CD4-positive, alpha-beta T cell (primary cell): ENCODE measurements around the gene KCNS1. TPM values are rescaled to one million over a fixed set of nuclear protein-coding genes. Genes with fewer than 3 reads are reported as not detected.
A peak's percentile ranks its signal among the peaks of the same experiment; 100 is the strongest.

ENCODE experiments used
- ATAC-seq: fragments of 200-7000 bp; cut with Tn5 transposase; one replicate; pipeline ENCODE4 v1.10.0; 2022; ENCODE audit warnings: mild to moderate bottlenecking; ENCODE audit not compliant: poor library complexity
- CTCF ChIA-PET: fragments of 350-600 bp; sonication (Branson Sonifier 250); formaldehyde crosslinking; loops from one replicate; lab custom pipeline; 2021; ENCODE audit warnings: antibody characterized with exemption, inconsistent platforms; lab: Charles Lee
- POLR2A ChIA-PET: fragments of 350-600 bp; sonication (Branson Sonifier 250); formaldehyde crosslinking; loops from one replicate; lab custom pipeline; 2021; ENCODE audit warnings: antibody characterized with exemption, inconsistent platforms; lab: Charles Lee
- DNase-seq, 14 experiments: peaks; one replicate each; pipeline ENCODE4 v3.0.0-alpha.2; 2013 to 2020; ENCODE audit warnings: mixed read lengths in 2 of 14
- H3K27ac ChIP-seq, 2 donors: one replicate each; pipeline versions ENCODE4 v1.5.1 to v1.7.0; 2013; ENCODE audit warnings: low read length in 2 of 2, low read depth in 1 of 2, mild to moderate bottlenecking in 1 of 2
- H3K27me3 ChIP-seq, 2 experiments: 1 replicate in 1 of 2; 2 replicates in 1 of 2; pipeline versions ENCODE4 v1.6.1 to v1.7.0; 2013; ENCODE audit warnings: low read length in 2 of 2, control low read depth in 1 of 2, mild to moderate bottlenecking in 1 of 2, moderate library complexity in 1 of 2; ENCODE audit not compliant: insufficient read depth in 2 of 2, control insufficient read depth in 1 of 2
- H3K36me3 ChIP-seq: one replicate; pipeline ENCODE4 v1.6.1; 2013; ENCODE audit warnings: low read length, control low read depth; ENCODE audit not compliant: insufficient read depth
- H3K4me1 ChIP-seq: one replicate; pipeline ENCODE4 v1.6.1; 2013; ENCODE audit warnings: low read length, control low read depth; ENCODE audit not compliant: insufficient read depth
- H3K4me3 ChIP-seq: one replicate; pipeline ENCODE4 v1.5.1; 2013; ENCODE audit warnings: mild to moderate bottlenecking, low read length, moderate library complexity
- H3K9me3 ChIP-seq, 2 experiments: 1 replicate in 1 of 2; 2 replicates in 1 of 2; pipeline versions ENCODE4 v1.6.1 to v1.7.0; 2013; ENCODE audit warnings: low read length in 2 of 2, mild to moderate bottlenecking in 2 of 2, control low read depth in 1 of 2, moderate library complexity in 1 of 2; ENCODE audit not compliant: control insufficient read depth in 1 of 2, insufficient read depth in 1 of 2
- H3K27ac Mint-ChIP-seq: one replicate; pipeline ENCODE4 v1.8.0; 2020; ENCODE audit warnings: mixed read lengths
- H3K27me3 Mint-ChIP-seq: one replicate; pipeline ENCODE4 v1.8.0; 2021; ENCODE audit warnings: mixed read lengths
- H3K36me3 Mint-ChIP-seq: one replicate; pipeline ENCODE4 v1.8.0; 2021; ENCODE audit warnings: low read depth, mixed read lengths
- H3K4me1 Mint-ChIP-seq: one replicate; pipeline ENCODE4 v1.8.0; 2021; ENCODE audit warnings: low read depth, mixed read lengths
- H3K4me3 Mint-ChIP-seq: one replicate; pipeline ENCODE4 v1.8.0; 2020; ENCODE audit warnings: mild to moderate bottlenecking, mixed read lengths
- H3K9me3 Mint-ChIP-seq: one replicate; pipeline ENCODE4 v1.8.0; 2020; ENCODE audit warnings: mixed read lengths
- intact Hi-C, 2 experiments: fragments of 100-400 bp; cut with DNase I in 1 of 2; cut with micrococcal nuclease in 1 of 2; formaldehyde crosslinking; loops; one replicate each; pipeline versions ENCODE4 v1.15.1 to v1.9.0; 2023 to 2025; cut with DNase I, micrococcal nuclease
- total RNA-seq, 174 experiments: library from RNA in 2 of 174; stranded (reverse) in 2 of 174; gene quantifications; one replicate each; pipeline ENCODE4 v1.2.3 and lab custom pipeline; 2021 to 2026
- TF ChIP-seq, protein P1 (sequence below): fragments of 200-600 bp; IDR thresholded peaks from one replicate; pipeline ENCODE4 v1.8.0; 2022; ENCODE audit warnings: antibody characterized with exemption, mild to moderate bottlenecking

KCNS1 gene
- total RNA-seq, 2 experiments from 2014 or later: not detected

DNA sequence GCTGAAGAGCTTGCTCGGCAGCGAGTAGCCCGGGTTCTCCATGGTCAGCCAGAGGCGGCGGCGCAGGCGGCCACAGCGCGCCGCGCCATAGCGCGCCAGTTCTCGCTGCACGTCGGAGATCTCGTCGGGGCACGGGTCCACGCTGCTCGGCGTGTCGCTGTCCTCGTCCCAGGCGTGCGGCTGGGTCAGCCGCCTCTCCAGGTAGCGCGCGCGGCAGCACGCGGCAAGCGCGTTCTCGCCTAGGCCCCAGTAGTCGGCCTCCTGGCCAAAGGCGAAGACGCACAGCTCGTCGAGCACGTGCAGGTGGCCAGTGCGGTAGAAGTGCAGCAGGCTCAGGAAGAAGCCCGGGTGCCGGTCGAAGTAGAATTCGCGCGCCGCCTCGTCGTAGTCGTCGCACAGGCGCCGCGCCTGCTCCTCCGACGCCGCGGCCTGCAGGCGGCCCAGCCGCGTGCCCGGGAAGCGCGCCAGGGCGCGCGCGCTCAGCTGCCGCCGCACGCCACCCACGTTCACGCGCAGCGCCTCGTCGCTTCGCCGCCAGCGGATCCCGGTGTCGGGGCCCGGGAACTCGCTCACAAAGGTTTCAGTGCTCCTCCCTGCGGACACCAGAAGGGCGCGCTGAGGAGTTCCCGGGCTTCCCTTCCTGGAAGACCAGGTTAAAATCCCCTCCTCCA lies 2.7 kb downstream of the KCNS1 start:
- Histone ChIP-seq H3K4me1 (peaks cover 17% of the 10 kb centered on the region), H3K36me3 (no peaks in the 10 kb centered on the region), H3K27me3 (peaks cover 25 to 46% of the 10 kb centered on the region in 2 experiments), H3K4me3 (peak overlapping the region; percentile 28), H3K27ac (no peak overlapping the region), H3K9me3 (peaks cover 0 to 13% of the 10 kb centered on the region in 2 experiments)
- Mint-ChIP-seq H3K36me3 (no peaks in the 10 kb centered on the region), H3K27me3 (peaks cover 53% of the 10 kb centered on the region), H3K4me1 (peaks cover 16% of the 10 kb centered on the region), H3K9me3 (no peaks in the 10 kb centered on the region), H3K27ac (no peak overlapping the region), H3K4me3 (no peak overlapping the region)
- intact Hi-C loops: loop anchor here (5.0 kb wide), 3 partner anchors 86 to 674 kb away; no protein-coding TSS in a partner anchor
- ChIA-PET CTCF (interaction anchor here (1.7 to 5.0 kb wide), 4 partner anchors 14 to 86 kb away, joined by 3 to 37 read pairs (median 17); no protein-coding TSS in a partner anchor), POLR2A (no interaction called here)
- DNase-seq: peak in 3 of 14 experiments; percentile 17 to 60 (median 57)
- TF ChIP-seq, protein P1, sequence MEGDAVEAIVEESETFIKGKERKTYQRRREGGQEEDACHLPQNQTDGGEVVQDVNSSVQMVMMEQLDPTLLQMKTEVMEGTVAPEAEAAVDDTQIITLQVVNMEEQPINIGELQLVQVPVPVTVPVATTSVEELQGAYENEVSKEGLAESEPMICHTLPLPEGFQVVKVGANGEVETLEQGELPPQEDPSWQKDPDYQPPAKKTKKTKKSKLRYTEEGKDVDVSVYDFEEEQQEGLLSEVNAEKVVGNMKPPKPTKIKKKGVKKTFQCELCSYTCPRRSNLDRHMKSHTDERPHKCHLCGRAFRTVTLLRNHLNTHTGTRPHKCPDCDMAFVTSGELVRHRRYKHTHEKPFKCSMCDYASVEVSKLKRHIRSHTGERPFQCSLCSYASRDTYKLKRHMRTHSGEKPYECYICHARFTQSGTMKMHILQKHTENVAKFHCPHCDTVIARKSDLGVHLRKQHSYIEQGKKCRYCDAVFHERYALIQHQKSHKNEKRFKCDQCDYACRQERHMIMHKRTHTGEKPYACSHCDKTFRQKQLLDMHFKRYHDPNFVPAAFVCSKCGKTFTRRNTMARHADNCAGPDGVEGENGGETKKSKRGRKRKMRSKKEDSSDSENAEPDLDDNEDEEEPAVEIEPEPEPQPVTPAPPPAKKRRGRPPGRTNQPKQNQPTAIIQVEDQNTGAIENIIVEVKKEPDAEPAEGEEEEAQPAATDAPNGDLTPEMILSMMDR: no peak
- peak; percentile 45 for ATAC-seq

DNA sequence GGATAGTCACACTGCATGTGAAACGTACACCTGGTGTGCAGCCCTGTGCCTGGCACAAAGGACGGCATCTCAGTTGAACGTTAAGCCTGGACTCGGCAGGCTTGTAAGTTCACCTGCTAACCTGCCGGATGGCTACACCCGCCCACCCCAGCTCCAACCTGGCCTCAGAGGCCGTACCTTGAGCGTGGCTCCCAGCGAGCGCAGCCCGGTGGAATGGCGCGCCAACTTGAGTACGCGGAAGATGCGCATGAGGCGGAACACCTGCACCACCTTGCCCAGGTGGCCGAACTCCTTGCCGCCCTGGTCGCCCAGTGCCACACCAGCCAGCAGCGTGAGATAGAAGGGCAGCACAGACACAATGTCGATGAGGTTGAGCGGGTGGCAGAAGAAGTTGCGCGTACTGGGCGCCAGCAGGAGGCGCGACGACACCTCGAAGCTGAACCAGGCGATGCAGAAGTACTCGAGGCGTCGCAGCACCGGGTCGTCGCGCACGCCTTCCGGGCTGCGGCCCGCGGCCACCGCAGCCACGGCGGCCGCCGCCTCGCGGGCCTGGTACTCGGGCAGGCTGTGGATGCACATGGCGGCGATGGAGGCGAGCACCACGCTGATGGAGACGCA lies 3.3 kb downstream of the KCNS1 start:
- ChIA-PET CTCF (interaction anchor here (1.7 to 5.0 kb wide), 4 partner anchors 14 to 85 kb away, joined by 3 to 37 read pairs (median 17); no protein-coding TSS in a partner anchor), POLR2A (no interaction called here)
- H3K36me3 Mint-ChIP-seq: no peaks in the 10 kb centered on the region
- Histone ChIP-seq H3K9me3 (peaks cover 0 to 13% of the 10 kb centered on the region in 2 experiments), H3K4me3 (peak overlapping the region; percentile 28), H3K27me3 (peaks cover 25 to 46% of the 10 kb centered on the region in 2 experiments), H3K4me1 (peaks cover 17% of the 10 kb centered on the region), H3K27ac (no peak overlapping the region), H3K36me3 (no peaks in the 10 kb centered on the region)
- ATAC-seq (peak; percentile 58), DNase-seq (peak in 9 of 14 experiments; percentile 24 to 73 (median 42))
- H3K4me3 Mint-ChIP-seq: no peak overlapping the region
- no peaks in the 10 kb centered on the region for H3K9me3 Mint-ChIP-seq
- TF ChIP-seq, protein P1: no peak
- H3K4me1 Mint-ChIP-seq: peaks cover 16% of the 10 kb centered on the region
- intact Hi-C loops: loop anchor here (2.0 to 5.0 kb wide), 4 partner anchors 85 to 675 kb away; no protein-coding TSS in a partner anchor
- peaks cover 53% of the 10 kb centered on the region for H3K27me3 Mint-ChIP-seq
- H3K27ac Mint-ChIP-seq: no peak overlapping the region

DNA sequence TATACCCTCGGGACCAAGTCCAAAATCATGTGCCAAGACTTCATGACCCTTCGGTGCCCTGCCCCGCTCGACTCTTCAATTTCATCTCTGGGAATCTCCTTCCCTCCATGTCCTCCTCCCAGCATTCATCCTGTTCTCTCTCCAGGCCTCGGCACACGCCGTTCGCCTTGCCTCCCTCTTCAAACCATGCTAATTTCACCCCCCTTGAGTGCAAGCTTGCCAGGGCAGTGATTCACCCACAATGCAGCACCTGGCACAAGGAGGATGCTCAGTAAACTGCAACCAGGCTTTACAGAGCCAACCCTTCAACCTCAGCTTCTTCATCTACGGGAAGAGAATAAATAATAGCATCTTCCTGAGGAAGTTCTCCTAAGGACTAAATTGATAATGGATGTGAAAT lies 4.1 kb downstream of the KCNS1 start:
- Mint-ChIP-seq H3K27me3 (peaks cover 53% of the 10 kb centered on the region), H3K36me3 (no peaks in the 10 kb centered on the region), H3K27ac (no peak overlapping the region), H3K9me3 (no peaks in the 10 kb centered on the region), H3K4me3 (no peak overlapping the region), H3K4me1 (peaks cover 16% of the 10 kb centered on the region)
- no peak for ATAC-seq
- ChIA-PET CTCF (interaction anchor here (1.0 to 5.0 kb wide), 10 partner anchors 13 to 674 kb away, joined by 3 to 37 read pairs (median 5); partner anchors contain the start of gene TOMM34), POLR2A (interaction anchor here (1.1 kb wide), 1 partner anchor 25 kb away, joined by 3 read pairs; no protein-coding TSS in a partner anchor)
- Histone ChIP-seq H3K9me3 (peaks cover 0 to 13% of the 10 kb centered on the region in 2 experiments), H3K27me3 (peaks cover 25 to 46% of the 10 kb centered on the region in 2 experiments), H3K27ac (no peak overlapping the region), H3K4me3 (no peak overlapping the region), H3K36me3 (no peaks in the 10 kb centered on the region), H3K4me1 (peaks cover 17% of the 10 kb centered on the region)
- DNase-seq: no peak
- TF ChIP-seq, protein P1: no peak
- intact Hi-C loops: loop anchor here (1.0 to 5.0 kb wide), 5 partner anchors 52 to 676 kb away; no protein-coding TSS in a partner anchor
